Measurements from ENCODE around the gene RAB43. TPM values are rescaled to one million over a fixed set of nuclear protein-coding genes. Genes with fewer than 3 reads are reported as not detected.

Gene RAB43
- total RNA-seq, 1 experiment from 2014 or later: 13.5 TPM

- BruUV-seq (replicated peaks): no TSS peak
- H3K9me3 ChIP-seq (ENCODE audit: control insufficient read depth in 1 of 2, insufficient read depth in 1 of 2, low read depth in 1 of 2, low read length in 2 of 2): no peaks in the 10 kb centered on the region
- H3K36me3 ChIP-seq (ENCODE audit: control insufficient read depth in 1 of 2, insufficient read depth in 2 of 2, low read length in 2 of 2): peaks cover 25 to 26% of the 10 kb centered on the region in 2 experiments; a peak in 3 of 4 replicates
- H4K20me1 ChIP-seq (ENCODE audit: insufficient read depth): no peaks in the 10 kb centered on the region
- intact Hi-C loops (cut with micrococcal nuclease): no loop called here
- no peaks in the 10 kb centered on the region for H3K27me3 ChIP-seq (ENCODE audit: insufficient read depth, low read length)
- H3K9me2 ChIP-seq (ENCODE audit: insufficient read depth): no peaks in the 10 kb centered on the region
- no peaks in the 10 kb centered on the region for H3K79me2 ChIP-seq (ENCODE audit: insufficient read depth, low read length)
- TF ChIP-seq CEBPB (IDR thresholded peaks at IDR 0.05; ENCODE audit: low read depth): no peak
- no peak for TF ChIP-seq CTCF (IDR thresholded peaks at IDR 0.05 in 2 of 3, conservative IDR thresholded peaks at IDR 0.05 in 1 of 3; ENCODE audit: borderline replicate concordance in 1 of 3, insufficient read depth in 1 of 3, low read depth in 2 of 3, low read length in 2 of 3)
- TF ChIP-seq SRF (IDR thresholded peaks at IDR 0.05; ENCODE audit: low read depth): no peak
- no peak for TF ChIP-seq JUND (IDR thresholded peaks at IDR 0.05)
- TF ChIP-seq FOSL1 (IDR thresholded peaks at IDR 0.05; ENCODE audit: low read depth): no peak
- TF ChIP-seq ZBTB33 (IDR thresholded peaks at IDR 0.05; ENCODE audit: extremely low read depth, insufficient replicate concordance, low read length): no peak
- DNase-seq (ENCODE audit: low read depth, low spot score) (no peak), ATAC-seq (no peak)
- ChIA-PET POLR2A (no interaction called here), CTCF (interaction anchor here (2.1 kb wide), 1 partner anchor 29 kb away, joined by 5 read pairs; no protein-coding TSS in a partner anchor), RAD21 (ENCODE audit: low non-redundant PET in 1 of 2, low total read pairs in 2 of 2, uncharacterized antibody in 2 of 2, unreplicated experiment in 2 of 2) (no interaction called here)
- H3K4me3 ChIP-seq (replicated peaks in 1 of 2; ENCODE audit: low read depth in 1 of 2, low read length in 2 of 2): no peak overlapping the region
- H3K27ac ChIP-seq (ENCODE audit: low read depth, low read length): no peak overlapping the region
- H3K4me1 ChIP-seq (ENCODE audit: control insufficient read depth in 1 of 2, insufficient read depth in 2 of 2, low read length in 2 of 2): no peaks in the 10 kb centered on the region
- no peak overlapping the region for H3K4me2 ChIP-seq (ENCODE audit: low read length)
- H3K9ac ChIP-seq (ENCODE audit: low read length): no peak overlapping the region
- no peak overlapping the region for H2AFZ ChIP-seq (ENCODE audit: low read depth, low read length, poor library complexity, severe bottlenecking)
Observed at GRCh38 chr3:129132097-129132866, 10.7 kb upstream of the RAB43 start.
